Ascending aorta (tissue), 2 donors: ENCODE measurements around the gene EDN3. TPM values are rescaled to one million over a fixed set of nuclear protein-coding genes. Genes with fewer than 3 reads are reported as not detected.

Experiments used
- DNase-seq, 2 donors: peaks; one replicate each; pipeline ENCODE4 v3.0.0-alpha.2; 2019; ENCODE audit warnings: low spot score in 2 of 2
- H3K27ac ChIP-seq, 2 donors: fragments of 200-600 bp; sonication (generic); one replicate each; pipeline ENCODE4 v1.5.1; 2016 to 2017; ENCODE audit warnings: mild to moderate bottlenecking in 1 of 2
- H3K27me3 ChIP-seq: fragments of 200-600 bp; sonication (generic); one replicate; pipeline ENCODE4 v1.5.1; 2017
- H3K36me3 ChIP-seq, 2 donors: fragments of 200-600 bp; sonication (generic); one replicate each; pipeline ENCODE4 v1.5.1; 2016
- H3K4me1 ChIP-seq, 2 donors: fragments of 200-600 bp; sonication (generic); one replicate each; pipeline ENCODE4 v1.5.1; 2016 to 2017; ENCODE audit warnings: mild to moderate bottlenecking in 1 of 2
- H3K4me3 ChIP-seq, 2 donors: fragments of 200-600 bp; sonication (generic); one replicate each; pipeline ENCODE4 v1.5.1; 2016 to 2017; ENCODE audit warnings: mild to moderate bottlenecking in 1 of 2
- H3K9me3 ChIP-seq, 2 donors: fragments of 200-600 bp; sonication (generic); one replicate each; pipeline ENCODE4 v1.5.1; 2016
- CTCF ChIP-seq, 3 experiments: fragments of 200-600 bp in 2 of 3; fragments of 450-650 bp in 1 of 3; sonication (generic) in 2 of 3; IDR thresholded peaks; one replicate each; pipeline ENCODE4 v1.5.1; 2016 to 2019; ENCODE audit warnings: antibody characterized with exemption in 3 of 3, mild to moderate bottlenecking in 1 of 3, moderate library complexity in 1 of 3
- intact Hi-C: fragments of 100-400 bp; cut with DNase I; formaldehyde crosslinking; loops from one replicate; pipeline ENCODE4 v1.15.1; 2023
- total RNA-seq: library from RNA; depleted of rRNA; stranded (reverse); fragments of >200 nt; gene quantifications from one replicate; pipeline ENCODE4 v1.1.0, GENCODE V29; 2016

EDN3 gene
- total RNA-seq, 1 donor from 2014 or later, result not detected

- Histone ChIP-seq H3K27me3 (no peaks in the 10 kb centered on the region), H3K9me3 (no peaks in the 10 kb centered on the region), H3K36me3 (no peaks in the 10 kb centered on the region), H3K4me3 (no peak overlapping the region), H3K27ac (no peak overlapping the region), H3K4me1 (no peaks in the 10 kb centered on the region)
- no peak for TF ChIP-seq CTCF (IDR thresholded peaks at IDR 0.05)
- no peak for DNase-seq
- intact Hi-C loops, result no loop called here
Measured at GRCh38 chr20:59328071-59328470, 27.7 kb downstream of the EDN3 start.

- no peak for DNase-seq
- no peak for TF ChIP-seq CTCF (IDR thresholded peaks at IDR 0.05)
- Histone ChIP-seq H3K36me3 (no peaks in the 10 kb centered on the region), H3K27me3 (no peaks in the 10 kb centered on the region), H3K4me1 (no peaks in the 10 kb centered on the region), H3K9me3 (no peaks in the 10 kb centered on the region), H3K4me3 (no peak overlapping the region), H3K27ac (no peak overlapping the region)
- intact Hi-C loops, result no loop called here
Measured at GRCh38 chr20:59331721-59332329, 31.4 kb downstream of the EDN3 start.

GRCh38 chr20:59333260-59333845 is 32.9 kb downstream of the EDN3 start:
- no peaks in the 10 kb centered on the region for H3K36me3 ChIP-seq
- H3K27ac ChIP-seq, result no peak overlapping the region
- H3K4me3 ChIP-seq, result no peak overlapping the region
- no peak for TF ChIP-seq CTCF (IDR thresholded peaks at IDR 0.05)
- no peaks in the 10 kb centered on the region for H3K27me3 ChIP-seq
- intact Hi-C loops, result no loop called here
- no peaks in the 10 kb centered on the region for H3K4me1 ChIP-seq
- no peaks in the 10 kb centered on the region for H3K9me3 ChIP-seq
- no peak for DNase-seq

GRCh38 chr20:59333951-59334350 is 33.5 kb downstream of the EDN3 start:
- Histone ChIP-seq H3K27ac (no peak overlapping the region), H3K9me3 (no peaks in the 10 kb centered on the region), H3K4me3 (no peak overlapping the region), H3K27me3 (no peaks in the 10 kb centered on the region), H3K4me1 (no peaks in the 10 kb centered on the region), H3K36me3 (no peaks in the 10 kb centered on the region)
- DNase-seq, result no peak
- intact Hi-C loops, result no loop called here
- TF ChIP-seq CTCF (IDR thresholded peaks at IDR 0.05), result no peak

- TF ChIP-seq CTCF (IDR thresholded peaks at IDR 0.05), result no peak
- no peak overlapping the region for H3K27ac ChIP-seq
- no peaks in the 10 kb centered on the region for H3K4me1 ChIP-seq
- H3K4me3 ChIP-seq, result no peak overlapping the region
- H3K9me3 ChIP-seq, result no peaks in the 10 kb centered on the region
- H3K36me3 ChIP-seq, result no peaks in the 10 kb centered on the region
- intact Hi-C loops, result no loop called here
- DNase-seq, result no peak
- H3K27me3 ChIP-seq, result no peaks in the 10 kb centered on the region
Measured at GRCh38 chr20:59334651-59335300, 34.4 kb downstream of the EDN3 start.
